ENCODE results near the gene GFER. TPM values are rescaled to one million over a fixed set of nuclear protein-coding genes. Genes with fewer than 3 reads are reported as not detected.
A peak's percentile ranks its signal among the peaks of the same experiment; 100 is the strongest.

Gene GFER
- total RNA-seq, 1 experiment from 2014 or later: 58.5 TPM

- H3K27me3 Mint-ChIP-seq (ENCODE audit: low read depth): peaks cover 26% of the 10 kb centered on the region
- H3K36me3 Mint-ChIP-seq: no peaks in the 10 kb centered on the region
- ChIA-PET CTCF (interaction anchor here (0.9 to 2.7 kb wide), 4 partner anchors 12 to 28 kb away, joined by 3 to 16 read pairs (median 10); no protein-coding TSS in a partner anchor), POLR2A (no interaction called here)
- no peaks in the 10 kb centered on the region for H3K9me3 Mint-ChIP-seq
- H3K4me3 Mint-ChIP-seq: no peak overlapping the region
- H3K27ac Mint-ChIP-seq: no peak overlapping the region
- TF ChIP-seq AR (CRISPR knock-in tag; IDR thresholded peaks at IDR 0.05) (no peak), NR3C1 (CRISPR knock-in tag; conservative IDR thresholded peaks at IDR 0.05; ENCODE audit: low read depth) (no peak), SOX15 (CRISPR knock-in tag; IDR thresholded peaks at IDR 0.05) (no peak), ZNF281 (CRISPR knock-in tag; IDR thresholded peaks at IDR 0.05) (no peak)
- DNase-seq (ENCODE audit: low spot score) (no peak), ATAC-seq (no peak)
- peaks cover 8% of the 10 kb centered on the region for H3K4me1 Mint-ChIP-seq
Observed at GRCh38 chr16:2028620-2029220, 44.7 kb downstream of the GFER start.

GRCh38 chr16:2029350-2029749 lies 45.4 kb downstream of the GFER start:
- DNase-seq (ENCODE audit: low spot score): no peak
- no peak for TF ChIP-seq SMAD4 (CRISPR knock-in tag; IDR thresholded peaks at IDR 0.05)
- TF ChIP-seq ZNF263 (CRISPR knock-in tag; IDR thresholded peaks at IDR 0.05; ENCODE audit: low read depth): 0 out of 2 replicates have a peak, but pooled peaks have one; percentile 19
- H3K27me3 Mint-ChIP-seq (ENCODE audit: low read depth): peaks cover 26% of the 10 kb centered on the region
- ChIA-PET POLR2A (no interaction called here), CTCF (interaction anchor here (0.8 to 2.7 kb wide), 3 partner anchors 13 to 25 kb away, joined by 3 to 12 read pairs (median 3); partner anchors contain the start of genes NTHL1 and TSC2)
- H3K27ac Mint-ChIP-seq: no peak overlapping the region
- no peaks in the 10 kb centered on the region for H3K9me3 Mint-ChIP-seq
- no peak for ATAC-seq
- H3K36me3 Mint-ChIP-seq: no peaks in the 10 kb centered on the region
- H3K4me3 Mint-ChIP-seq: no peak overlapping the region
- H3K4me1 Mint-ChIP-seq: peaks cover 4% of the 10 kb centered on the region; the same call in 1 of the 2 replicates

- no peaks in the 10 kb centered on the region for H3K9me3 Mint-ChIP-seq
- ChIA-PET POLR2A (no interaction called here), CTCF (interaction anchor here (0.8 to 2.7 kb wide), 4 partner anchors 12 to 26 kb away, joined by 3 to 12 read pairs (median 3); partner anchors contain the start of genes NTHL1 and TSC2)
- DNase-seq (ENCODE audit: low spot score) (no peak), ATAC-seq (no peak)
- H3K27me3 Mint-ChIP-seq (ENCODE audit: low read depth): peaks cover 22% of the 10 kb centered on the region
- H3K4me1 Mint-ChIP-seq: 0 out of 2 replicates have a peak, but pooled peaks cover 4% of the 10 kb centered on the region
- H3K27ac Mint-ChIP-seq: no peak overlapping the region
- H3K4me3 Mint-ChIP-seq: no peak overlapping the region
- no peaks in the 10 kb centered on the region for H3K36me3 Mint-ChIP-seq
- TF ChIP-seq ZNF121 (CRISPR knock-in tag; IDR thresholded peaks at IDR 0.05) (0 out of 2 replicates have a peak, but pooled peaks have one; percentile 15), ZNF532 (CRISPR knock-in tag; IDR thresholded peaks at IDR 0.05; ENCODE audit: borderline replicate concordance) (no peak)
Observed at GRCh38 chr16:2030036-2030435, 46.0 kb downstream of the GFER start.
